ENCODE data around the gene MAD1L1. TPM values are rescaled to one million over a fixed set of nuclear protein-coding genes. Genes with fewer than 3 reads are reported as not detected.

Gene MAD1L1
- total RNA-seq, 2 experiments from 2014 or later = 58.3 to 65.3 TPM

DNA sequence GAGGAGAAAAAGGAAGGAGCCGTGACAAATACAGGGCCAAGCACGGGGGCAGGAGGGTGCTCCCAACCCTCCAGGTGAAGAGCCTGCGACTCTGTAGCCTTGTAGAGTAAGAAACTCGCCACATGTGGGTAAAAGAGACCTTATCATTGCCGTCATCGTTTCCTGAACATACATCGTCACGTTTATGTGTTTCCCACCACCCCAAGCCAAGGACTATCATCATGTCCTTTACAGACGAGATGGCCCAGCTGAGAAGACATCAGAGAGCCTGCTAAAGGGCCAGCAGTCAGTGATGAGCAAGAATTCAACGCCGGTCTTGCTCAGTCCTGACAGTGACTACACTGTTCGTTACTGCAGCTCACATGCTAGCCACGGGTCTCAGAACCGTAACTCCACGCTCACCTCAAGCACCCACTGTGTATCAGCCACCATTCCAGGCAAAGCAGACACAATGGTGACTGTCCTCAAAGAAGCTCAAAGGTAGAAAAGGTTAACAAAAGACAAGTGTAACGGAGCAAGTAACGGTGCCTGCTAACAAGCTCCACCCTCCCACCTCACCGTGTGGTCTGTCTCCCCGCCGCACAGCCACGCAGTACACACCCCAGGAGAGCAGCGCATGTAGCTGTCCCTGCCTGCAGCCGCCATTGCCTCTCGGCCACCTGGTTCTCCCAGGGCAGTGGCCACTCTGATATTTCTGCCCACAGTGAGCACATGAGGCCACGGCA lies 147.8 kb downstream of the MAD1L1 start:
- TF ChIP-seq, protein P1, sequence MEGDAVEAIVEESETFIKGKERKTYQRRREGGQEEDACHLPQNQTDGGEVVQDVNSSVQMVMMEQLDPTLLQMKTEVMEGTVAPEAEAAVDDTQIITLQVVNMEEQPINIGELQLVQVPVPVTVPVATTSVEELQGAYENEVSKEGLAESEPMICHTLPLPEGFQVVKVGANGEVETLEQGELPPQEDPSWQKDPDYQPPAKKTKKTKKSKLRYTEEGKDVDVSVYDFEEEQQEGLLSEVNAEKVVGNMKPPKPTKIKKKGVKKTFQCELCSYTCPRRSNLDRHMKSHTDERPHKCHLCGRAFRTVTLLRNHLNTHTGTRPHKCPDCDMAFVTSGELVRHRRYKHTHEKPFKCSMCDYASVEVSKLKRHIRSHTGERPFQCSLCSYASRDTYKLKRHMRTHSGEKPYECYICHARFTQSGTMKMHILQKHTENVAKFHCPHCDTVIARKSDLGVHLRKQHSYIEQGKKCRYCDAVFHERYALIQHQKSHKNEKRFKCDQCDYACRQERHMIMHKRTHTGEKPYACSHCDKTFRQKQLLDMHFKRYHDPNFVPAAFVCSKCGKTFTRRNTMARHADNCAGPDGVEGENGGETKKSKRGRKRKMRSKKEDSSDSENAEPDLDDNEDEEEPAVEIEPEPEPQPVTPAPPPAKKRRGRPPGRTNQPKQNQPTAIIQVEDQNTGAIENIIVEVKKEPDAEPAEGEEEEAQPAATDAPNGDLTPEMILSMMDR (conservative IDR thresholded peaks at IDR 0.05; ENCODE audit: low read length) = no peak
- TF ChIP-seq EZH2phosphoT487 (IDR thresholded peaks at IDR 0.05; ENCODE audit: borderline replicate concordance, low read depth, low read length) = no peak
- DNase-seq (ENCODE audit: low spot score) = no peak
- CTCF ChIA-PET (ENCODE audit: unreplicated experiment) = no interaction called here

GRCh38 chr7:2084331-2084730 lies 148.4 kb downstream of the MAD1L1 start:
- no peak for TF ChIP-seq EZH2phosphoT487 (IDR thresholded peaks at IDR 0.05; ENCODE audit: borderline replicate concordance, low read depth, low read length)
- TF ChIP-seq, protein P1 (conservative IDR thresholded peaks at IDR 0.05; ENCODE audit: low read length) = no peak
- H2AFZ ChIP-seq (ENCODE audit: low read length) = no peak overlapping the region
- H3K9me3 ChIP-seq (ENCODE audit: low read length) = no peaks in the 10 kb centered on the region
- H4K20me1 ChIP-seq (ENCODE audit: insufficient read depth, low read length) = no peaks in the 10 kb centered on the region
- ChIA-PET POLR2A (no interaction called here), CTCF (ENCODE audit: unreplicated experiment) (no interaction called here)
- no peaks in the 10 kb centered on the region for H3K4me1 ChIP-seq (ENCODE audit: insufficient read depth, low read length, poor library complexity, severe bottlenecking)
- H3K36me3 ChIP-seq (ENCODE audit: insufficient read depth, low read length) = 0 out of 2 replicates have a peak, but pooled peaks cover 4% of the 10 kb centered on the region
- no TSS peak for BruUV-seq (replicated peaks)
- intact Hi-C loops (cut with micrococcal nuclease; ENCODE audit: unreplicated experiment) = no loop called here
- no peaks in the 10 kb centered on the region for H3K9me2 ChIP-seq (ENCODE audit: insufficient read depth, low read length)
- H3K4me3 ChIP-seq (ENCODE audit: low read depth, low read length, poor library complexity, severe bottlenecking) = no peak overlapping the region
- H3K27ac ChIP-seq (ENCODE audit: low read depth, low read length, poor library complexity, severe bottlenecking) = no peak overlapping the region
- no peaks in the 10 kb centered on the region for H3K79me2 ChIP-seq (ENCODE audit: insufficient read depth, low read depth, low read length)
- no peak overlapping the region for H3K4me2 ChIP-seq (ENCODE audit: low read length)
- DNase-seq (ENCODE audit: low spot score) = no peak

More for the DNA sequence above, 147.8 kb downstream of the MAD1L1 start:
- H3K4me1 ChIP-seq (ENCODE audit: insufficient read depth, low read length, poor library complexity, severe bottlenecking) = no peaks in the 10 kb centered on the region
- no TSS peak for BruUV-seq (replicated peaks)
- H3K27ac ChIP-seq (ENCODE audit: low read depth, low read length, poor library complexity, severe bottlenecking) = no peak overlapping the region
- H3K4me2 ChIP-seq (ENCODE audit: low read length) = no peak overlapping the region
- POLR2A ChIA-PET = no interaction called here
- no peak overlapping the region for H3K4me3 ChIP-seq (ENCODE audit: low read depth, low read length, poor library complexity, severe bottlenecking)
- H3K79me2 ChIP-seq (ENCODE audit: insufficient read depth, low read depth, low read length) = no peaks in the 10 kb centered on the region
- intact Hi-C loops (cut with micrococcal nuclease; ENCODE audit: unreplicated experiment) = no loop called here
- no peak overlapping the region for H2AFZ ChIP-seq (ENCODE audit: low read length)
- no peaks in the 10 kb centered on the region for H3K9me2 ChIP-seq (ENCODE audit: insufficient read depth, low read length)
- no peaks in the 10 kb centered on the region for H4K20me1 ChIP-seq (ENCODE audit: insufficient read depth, low read length)
- H3K36me3 ChIP-seq (ENCODE audit: insufficient read depth, low read length) = 0 out of 2 replicates have a peak, but pooled peaks cover 4% of the 10 kb centered on the region
- no peaks in the 10 kb centered on the region for H3K9me3 ChIP-seq (ENCODE audit: low read length)

- Histone ChIP-seq H3K9me2 (ENCODE audit: insufficient read depth, low read length) (no peaks in the 10 kb centered on the region), H3K27ac (ENCODE audit: low read depth, low read length, poor library complexity, severe bottlenecking) (no peak overlapping the region), H3K4me2 (ENCODE audit: low read length) (no peak overlapping the region), H3K36me3 (ENCODE audit: insufficient read depth, low read length) (0 out of 2 replicates have a peak, but pooled peaks cover 4% of the 10 kb centered on the region), H4K20me1 (ENCODE audit: insufficient read depth, low read length) (no peaks in the 10 kb centered on the region), H2AFZ (ENCODE audit: low read length) (no peak overlapping the region), H3K9me3 (ENCODE audit: low read length) (no peaks in the 10 kb centered on the region), H3K79me2 (ENCODE audit: insufficient read depth, low read depth, low read length) (no peaks in the 10 kb centered on the region), H3K4me1 (ENCODE audit: insufficient read depth, low read length, poor library complexity, severe bottlenecking) (no peaks in the 10 kb centered on the region), H3K4me3 (ENCODE audit: low read depth, low read length, poor library complexity, severe bottlenecking) (no peak overlapping the region)
- ChIA-PET POLR2A (no interaction called here), CTCF (ENCODE audit: unreplicated experiment) (no interaction called here)
- no TSS peak for BruUV-seq (replicated peaks)
- intact Hi-C loops (cut with micrococcal nuclease; ENCODE audit: unreplicated experiment) = no loop called here
- TF ChIP-seq, protein P1 (conservative IDR thresholded peaks at IDR 0.05; ENCODE audit: low read length) = no peak
- DNase-seq (ENCODE audit: low spot score) = no peak
These were observed 149.4 kb downstream of the MAD1L1 start for GRCh38 chr7:2083362-2083761.

Measured in OCI-LY7 (cell line).